ENCODE results near the gene TMEM242.

TMEM242 gene

GRCh38 chr6:157271911-157272310, 51.4 kb downstream of the TMEM242 start:
- 86 to 95% methylated on average over 4 of the region's 4 CpGs for WGBS, 2 experiments (ENCODE audit: insufficient coverage in 2 of 2)
- H3K4me3 ChIP-seq (ENCODE audit: extremely low read depth, insufficient read depth, low read length, poor library complexity, severe bottlenecking) = no peak overlapping the region

GRCh38 chr6:157271441-157271840, 51.9 kb downstream of the TMEM242 start:
- Histone ChIP-seq H3K4me1 (ENCODE audit: control insufficient read depth, insufficient read depth, low read length, poor library complexity, severe bottlenecking) (peaks cover 7% of the 10 kb centered on the region), H3K9me3 (ENCODE audit: control insufficient read depth, low read length) (no peaks in the 10 kb centered on the region), H3K36me3 (ENCODE audit: control insufficient read depth, insufficient read depth, low read length) (no peaks in the 10 kb centered on the region), H3K4me3 (ENCODE audit: extremely low read depth, insufficient read depth, low read length, poor library complexity, severe bottlenecking) (no peak overlapping the region), H3K27ac (ENCODE audit: low read depth, low read length, severe bottlenecking) (no peak overlapping the region)
- WGBS, 2 experiments (ENCODE audit: insufficient coverage in 2 of 2) = 89 to 99% methylated on average over 9 of the region's 9 CpGs

More at GRCh38 chr6:157271911-157272310, 51.4 kb downstream of the TMEM242 start:
- no peak overlapping the region for H3K27ac ChIP-seq (ENCODE audit: low read depth, low read length, severe bottlenecking)
- H3K4me1 ChIP-seq (ENCODE audit: control insufficient read depth, insufficient read depth, low read length, poor library complexity, severe bottlenecking) = peaks cover 7% of the 10 kb centered on the region
- H3K9me3 ChIP-seq (ENCODE audit: control insufficient read depth, low read length) = no peaks in the 10 kb centered on the region
- no peaks in the 10 kb centered on the region for H3K36me3 ChIP-seq (ENCODE audit: control insufficient read depth, insufficient read depth, low read length)

GRCh38 chr6:157270916-157271315, 52.4 kb downstream of the TMEM242 start:
- no peaks in the 10 kb centered on the region for H3K9me3 ChIP-seq (ENCODE audit: control insufficient read depth, low read length)
- 92 to 100% methylated on average over 1 of the region's 2 CpGs for WGBS, 2 experiments (ENCODE audit: insufficient coverage in 2 of 2)
- no peak overlapping the region for H3K27ac ChIP-seq (ENCODE audit: low read depth, low read length, severe bottlenecking)
- H3K36me3 ChIP-seq (ENCODE audit: control insufficient read depth, insufficient read depth, low read length) = no peaks in the 10 kb centered on the region
- H3K4me1 ChIP-seq (ENCODE audit: control insufficient read depth, insufficient read depth, low read length, poor library complexity, severe bottlenecking) = peaks cover 7% of the 10 kb centered on the region
- no peak overlapping the region for H3K4me3 ChIP-seq (ENCODE audit: extremely low read depth, insufficient read depth, low read length, poor library complexity, severe bottlenecking)

GRCh38 chr6:157270308-157270707, 53.0 kb downstream of the TMEM242 start:
- no peak overlapping the region for H3K27ac ChIP-seq (ENCODE audit: low read depth, low read length, severe bottlenecking)
- no peaks in the 10 kb centered on the region for H3K9me3 ChIP-seq (ENCODE audit: control insufficient read depth, low read length)
- 100% methylated on average over 1 of the region's 1 CpG; no CpG with 5 or more reads in 1 of the 2 experiments for WGBS, 2 experiments (ENCODE audit: insufficient coverage in 2 of 2)
- no peak overlapping the region for H3K4me3 ChIP-seq (ENCODE audit: extremely low read depth, insufficient read depth, low read length, poor library complexity, severe bottlenecking)
- peaks cover 7% of the 10 kb centered on the region for H3K4me1 ChIP-seq (ENCODE audit: control insufficient read depth, insufficient read depth, low read length, poor library complexity, severe bottlenecking)
- no peaks in the 10 kb centered on the region for H3K36me3 ChIP-seq (ENCODE audit: control insufficient read depth, insufficient read depth, low read length)

- H3K4me3 ChIP-seq (ENCODE audit: extremely low read depth, insufficient read depth, low read length, poor library complexity, severe bottlenecking) = no peak overlapping the region
- peak overlapping the region; percentile 67 for H3K27ac ChIP-seq (ENCODE audit: low read depth, low read length, severe bottlenecking)
- H3K4me1 ChIP-seq (ENCODE audit: control insufficient read depth, insufficient read depth, low read length, poor library complexity, severe bottlenecking) = peaks cover 7% of the 10 kb centered on the region
- H3K9me3 ChIP-seq (ENCODE audit: control insufficient read depth, low read length) = no peaks in the 10 kb centered on the region
- WGBS, 2 experiments (ENCODE audit: insufficient coverage in 2 of 2) = 81 to 84% methylated on average over 14 to 16 of the region's 16 CpGs
- no peaks in the 10 kb centered on the region for H3K36me3 ChIP-seq (ENCODE audit: control insufficient read depth, insufficient read depth, low read length)
Measured at GRCh38 chr6:157269261-157269794, 54.0 kb downstream of the TMEM242 start.

- H3K36me3 ChIP-seq (ENCODE audit: control insufficient read depth, insufficient read depth, low read length) = no peaks in the 10 kb centered on the region
- H3K27ac ChIP-seq (ENCODE audit: low read depth, low read length, severe bottlenecking) = peak overlapping the region; percentile 67
- H3K4me1 ChIP-seq (ENCODE audit: control insufficient read depth, insufficient read depth, low read length, poor library complexity, severe bottlenecking) = peaks cover 3% of the 10 kb centered on the region
- H3K4me3 ChIP-seq (ENCODE audit: extremely low read depth, insufficient read depth, low read length, poor library complexity, severe bottlenecking) = no peak overlapping the region
- 95 to 100% methylated on average over 2 to 5 of the region's 6 CpGs for WGBS, 2 experiments (ENCODE audit: insufficient coverage in 2 of 2)
- no peaks in the 10 kb centered on the region for H3K9me3 ChIP-seq (ENCODE audit: control insufficient read depth, low read length)
Measured at GRCh38 chr6:157268835-157269234, 54.5 kb downstream of the TMEM242 start.

GRCh38 chr6:157268396-157268795, 54.9 kb downstream of the TMEM242 start:
- no peak overlapping the region for H3K4me3 ChIP-seq (ENCODE audit: extremely low read depth, insufficient read depth, low read length, poor library complexity, severe bottlenecking)
- no peaks in the 10 kb centered on the region for H3K4me1 ChIP-seq (ENCODE audit: control insufficient read depth, insufficient read depth, low read length, poor library complexity, severe bottlenecking)
- H3K27ac ChIP-seq (ENCODE audit: low read depth, low read length, severe bottlenecking) = no peak overlapping the region
- no peaks in the 10 kb centered on the region for H3K36me3 ChIP-seq (ENCODE audit: control insufficient read depth, insufficient read depth, low read length)
- 100% methylated on average over 2 of the region's 6 CpGs for WGBS, 2 experiments (ENCODE audit: insufficient coverage in 2 of 2)
- H3K9me3 ChIP-seq (ENCODE audit: control insufficient read depth, low read length) = no peaks in the 10 kb centered on the region

GRCh38 chr6:157267654-157268053, 55.7 kb downstream of the TMEM242 start:
- Histone ChIP-seq H3K27ac (ENCODE audit: low read depth, low read length, severe bottlenecking) (no peak overlapping the region), H3K36me3 (ENCODE audit: control insufficient read depth, insufficient read depth, low read length) (no peaks in the 10 kb centered on the region), H3K9me3 (ENCODE audit: control insufficient read depth, low read length) (no peaks in the 10 kb centered on the region), H3K4me1 (ENCODE audit: control insufficient read depth, insufficient read depth, low read length, poor library complexity, severe bottlenecking) (no peaks in the 10 kb centered on the region), H3K4me3 (ENCODE audit: extremely low read depth, insufficient read depth, low read length, poor library complexity, severe bottlenecking) (no peak overlapping the region)
- 89 to 91% methylated on average over 7 of the region's 7 CpGs for WGBS, 2 experiments (ENCODE audit: insufficient coverage in 2 of 2)

GRCh38 chr6:157267109-157267611, 56.2 kb downstream of the TMEM242 start:
- H3K9me3 ChIP-seq (ENCODE audit: control insufficient read depth, low read length) = no peaks in the 10 kb centered on the region
- 81 to 84% methylated on average over 16 of the region's 18 CpGs for WGBS, 2 experiments (ENCODE audit: insufficient coverage in 2 of 2)
- H3K4me3 ChIP-seq (ENCODE audit: extremely low read depth, insufficient read depth, low read length, poor library complexity, severe bottlenecking) = no peak overlapping the region
- H3K4me1 ChIP-seq (ENCODE audit: control insufficient read depth, insufficient read depth, low read length, poor library complexity, severe bottlenecking) = no peaks in the 10 kb centered on the region
- H3K27ac ChIP-seq (ENCODE audit: low read depth, low read length, severe bottlenecking) = no peak overlapping the region
- H3K36me3 ChIP-seq (ENCODE audit: control insufficient read depth, insufficient read depth, low read length) = no peaks in the 10 kb centered on the region

- no peaks in the 10 kb centered on the region for H3K36me3 ChIP-seq (ENCODE audit: control insufficient read depth, insufficient read depth, low read length)
- no peaks in the 10 kb centered on the region for H3K4me1 ChIP-seq (ENCODE audit: control insufficient read depth, insufficient read depth, low read length, poor library complexity, severe bottlenecking)
- H3K27ac ChIP-seq (ENCODE audit: low read depth, low read length, severe bottlenecking) = no peak overlapping the region
- WGBS, 2 experiments (ENCODE audit: insufficient coverage in 2 of 2) = 90 to 91% methylated on average over 11 to 18 of the region's 20 CpGs
- H3K9me3 ChIP-seq (ENCODE audit: control insufficient read depth, low read length) = no peaks in the 10 kb centered on the region
- no peak overlapping the region for H3K4me3 ChIP-seq (ENCODE audit: extremely low read depth, insufficient read depth, low read length, poor library complexity, severe bottlenecking)
Measured at GRCh38 chr6:157266274-157267101, 56.8 kb downstream of the TMEM242 start.

GRCh38 chr6:157265635-157266034, 57.7 kb downstream of the TMEM242 start:
- Histone ChIP-seq H3K27ac (ENCODE audit: low read depth, low read length, severe bottlenecking) (no peak overlapping the region), H3K4me1 (ENCODE audit: control insufficient read depth, insufficient read depth, low read length, poor library complexity, severe bottlenecking) (no peaks in the 10 kb centered on the region), H3K4me3 (ENCODE audit: extremely low read depth, insufficient read depth, low read length, poor library complexity, severe bottlenecking) (no peak overlapping the region), H3K9me3 (ENCODE audit: control insufficient read depth, low read length) (no peaks in the 10 kb centered on the region), H3K36me3 (ENCODE audit: control insufficient read depth, insufficient read depth, low read length) (no peaks in the 10 kb centered on the region)
- WGBS, 2 experiments (ENCODE audit: insufficient coverage in 2 of 2) = 90 to 100% methylated on average over 2 to 6 of the region's 6 CpGs
